HepG2 (cell line): ENCODE results near the gene DMKN. TPM values are rescaled to one million over a fixed set of nuclear protein-coding genes. Genes with fewer than 3 reads are reported as not detected.

Source experiments
- BATF2 ChIP-seq: sonication (generic); formaldehyde crosslinking; IDR thresholded peaks from 2 replicates; pipeline ENCODE4 v1.8.0; 2022; ENCODE audit warnings: mild to moderate bottlenecking, missing genetic modification reagents, moderate library complexity
- BCL6 ChIP-seq: IDR thresholded peaks from 2 replicates; pipeline ENCODE4 v1.6.1; 2016; ENCODE audit warnings: missing genetic modification reagents, missing compliant biosample characterization
- DRAP1 ChIP-seq: IDR thresholded peaks from 2 replicates; pipeline ENCODE4 v1.6.1; 2016; ENCODE audit warnings: missing genetic modification reagents, missing compliant biosample characterization
- FOXP1 ChIP-seq, 2 experiments: fragments of 450-650 bp in 1 of 2; IDR thresholded peaks; 2 replicates each; pipeline ENCODE4 v1.6.1; 2017 to 2018; ENCODE audit warnings: antibody characterized with exemption in 1 of 2
- GMEB1 ChIP-seq: sonication (generic); formaldehyde crosslinking; IDR thresholded peaks from 2 replicates; pipeline ENCODE4 v1.5.1; 2020; ENCODE audit warnings: missing genetic modification reagents, mild to moderate bottlenecking, borderline replicate concordance
- HDAC1 ChIP-seq: sonication (generic); formaldehyde crosslinking; IDR thresholded peaks from 2 replicates; pipeline ENCODE4 v1.5.1; 2020; ENCODE audit warnings: mild to moderate bottlenecking, missing genetic modification reagents
- HHEX ChIP-seq: IDR thresholded peaks from 2 replicates; pipeline ENCODE4 v1.6.1; 2016; ENCODE audit warnings: control low read depth
- HIVEP1 ChIP-seq: sonication (generic); formaldehyde crosslinking; IDR thresholded peaks from 2 replicates; pipeline ENCODE4 v1.4.0; 2020; ENCODE audit warnings: mild to moderate bottlenecking, missing genetic modification reagents
- HMGXB3 ChIP-seq: sonication (generic); formaldehyde crosslinking; IDR thresholded peaks from 2 replicates; pipeline ENCODE4 v1.4.0; 2020; ENCODE audit warnings: missing genetic modification reagents, borderline replicate concordance
- HNF1B ChIP-seq: sonication (generic); formaldehyde crosslinking; IDR thresholded peaks from 2 replicates; pipeline ENCODE4 v1.5.1; 2020; ENCODE audit warnings: mild to moderate bottlenecking, moderate library complexity, missing genetic modification reagents
- IKZF5 ChIP-seq: IDR thresholded peaks from 2 replicates; pipeline ENCODE4 v1.6.1; 2018; ENCODE audit warnings: missing genetic modification reagents, mild to moderate bottlenecking, missing compliant biosample characterization
- ISX ChIP-seq: sonication (generic); formaldehyde crosslinking; conservative IDR thresholded peaks from 2 replicates; pipeline ENCODE4 v1.5.0; 2020; ENCODE audit warnings: missing genetic modification reagents
- JDP2 ChIP-seq: sonication (generic); formaldehyde crosslinking; IDR thresholded peaks from 2 replicates; pipeline ENCODE4 v1.8.1; 2022; ENCODE audit warnings: missing genetic modification reagents, borderline replicate concordance
- MED8 ChIP-seq: sonication (generic); formaldehyde crosslinking; IDR thresholded peaks from 2 replicates; pipeline ENCODE4 v1.8.1; 2023; ENCODE audit warnings: mild to moderate bottlenecking, missing genetic modification reagents; ENCODE audit not compliant: insufficient replicate concordance
- RORA ChIP-seq: sonication (generic); formaldehyde crosslinking; IDR thresholded peaks from 2 replicates; pipeline ENCODE4 v1.5.0; 2020; ENCODE audit warnings: mild to moderate bottlenecking, missing genetic modification reagents, moderate library complexity
- TBX2 ChIP-seq: sonication (generic); formaldehyde crosslinking; IDR thresholded peaks from 2 replicates; pipeline ENCODE4 v1.5.0; 2020; ENCODE audit warnings: missing genetic modification reagents, mild to moderate bottlenecking, borderline replicate concordance
- ZKSCAN8 ChIP-seq: IDR thresholded peaks from 2 replicates; pipeline ENCODE4 v1.6.1; 2016; ENCODE audit warnings: borderline replicate concordance, missing genetic modification reagents, missing compliant biosample characterization
- ZNF263 ChIP-seq: sonication (generic); formaldehyde crosslinking; IDR thresholded peaks from 2 replicates; pipeline ENCODE4 v1.4.0; 2020; ENCODE audit warnings: missing genetic modification reagents
- ZNF792 ChIP-seq: IDR thresholded peaks from 2 replicates; pipeline ENCODE4 v1.6.1; 2016
- polyA plus RNA-seq, 8 experiments: library from polyadenylated mRNA; depleted of rRNA in 3 of 8; stranded (reverse) in 7 of 8; unstranded in 1 of 8; fragments of >200 nt; fragmentation: Illumina TruSeq in 4 of 8; extraction: Trizol in 4 of 8; gene quantifications; 2 replicates each; pipeline versions ENCODE4 v1.2.1 to v1.2.3, GENCODE V29; 2011 to 2016; ENCODE audit warnings: low read depth in 4 of 8, missing spikeins in 1 of 8, mixed read lengths in 1 of 8; ENCODE audit not compliant: insufficient read depth in 1 of 8
- total RNA-seq, 5 experiments: library from RNA; depleted of rRNA; stranded (reverse); fragments of >200 nt; fragmentation: Illumina TruSeq; extraction: Trizol; gene quantifications; 2 replicates each; pipeline ENCODE4 v1.2.3, GENCODE V29; 2016; ENCODE audit warnings: low read depth in 1 of 5

Gene DMKN
- total and polyA plus RNA-seq, 2 of the 13 experiments (the other 11 are each of a cell fraction or from before 2014, with no cell fraction given), result 50.8 to 57.1 TPM

- TF ChIP-seq HMGXB3 (CRISPR knock-in tag) (peak; percentile 41; the same call in 1 of the 2 replicates), HHEX (0 out of 2 replicates have a peak, but pooled peaks have one; percentile 11), IKZF5 (peak; percentile 76; the same call in 1 of the 2 replicates), ZKSCAN8 (CRISPR knock-in tag) (peak; percentile 74; the same call in 1 of the 2 replicates), TBX2 (CRISPR knock-in tag) (peak; percentile 56; the same call in 1 of the 2 replicates), ZNF792 (CRISPR knock-in tag) (peak; percentile 81; the same call in 1 of the 2 replicates), DRAP1 (CRISPR knock-in tag) (peak; percentile 61; the same call in 1 of the 2 replicates), JDP2 (CRISPR knock-in tag) (no peak), ZNF263 (no peak), HIVEP1 (CRISPR knock-in tag) (no peak), RORA (no peak), GMEB1 (no peak), BATF2 (CRISPR knock-in tag) (no peak), MED8 (CRISPR knock-in tag) (no peak), FOXP1 (IDR thresholded peaks at IDR 0.05) (no peak), FOXP1 (CRISPR knock-in tag; IDR thresholded peaks at IDR 0.05) (peak; percentile 90), ISX (CRISPR knock-in tag) (no peak), HDAC1 (CRISPR knock-in tag) (peak; percentile 65; the same call in 1 of the 2 replicates), HNF1B (CRISPR knock-in tag) (peak; percentile 100), BCL6 (CRISPR knock-in tag) (peak; percentile 81)
Observed at GRCh38 chr19:35458731-35459391, 54.6 kb downstream of the DMKN start (continued).
